ENCODE measurements around the gene PCDHGA1. TPM values are rescaled to one million over a fixed set of nuclear protein-coding genes. Genes with fewer than 3 reads are reported as not detected.

Gene PCDHGA1
- total RNA-seq, 1 experiment from 2014 or later: not detected

GRCh38 chr5:141490271-141490670, 160.0 kb downstream of the PCDHGA1 start:
- TF ChIP-seq CTCF (IDR thresholded peaks at IDR 0.05; ENCODE audit: unreplicated experiment): no peak
- DNase-seq: no peak
- no TSS peak for BruUV-seq (replicated peaks)
- Mint-ChIP-seq H3K36me3 (ENCODE audit: insufficient read depth, unreplicated experiment) (peaks cover 6% of the 10 kb centered on the region), H3K27me3 (ENCODE audit: unreplicated experiment) (no peaks in the 10 kb centered on the region), H3K9me3 (ENCODE audit: low read depth, unreplicated experiment) (peaks cover 4% of the 10 kb centered on the region), H3K4me1 (ENCODE audit: low read depth, unreplicated experiment) (no peaks in the 10 kb centered on the region), H3K4me3 (ENCODE audit: low read depth, unreplicated experiment) (no peak overlapping the region), H3K27ac (ENCODE audit: unreplicated experiment) (no peak overlapping the region)
- CTCF ChIA-PET: no interaction called here
- intact Hi-C loops (cut with micrococcal nuclease; ENCODE audit: unreplicated experiment): no loop called here

DNA sequence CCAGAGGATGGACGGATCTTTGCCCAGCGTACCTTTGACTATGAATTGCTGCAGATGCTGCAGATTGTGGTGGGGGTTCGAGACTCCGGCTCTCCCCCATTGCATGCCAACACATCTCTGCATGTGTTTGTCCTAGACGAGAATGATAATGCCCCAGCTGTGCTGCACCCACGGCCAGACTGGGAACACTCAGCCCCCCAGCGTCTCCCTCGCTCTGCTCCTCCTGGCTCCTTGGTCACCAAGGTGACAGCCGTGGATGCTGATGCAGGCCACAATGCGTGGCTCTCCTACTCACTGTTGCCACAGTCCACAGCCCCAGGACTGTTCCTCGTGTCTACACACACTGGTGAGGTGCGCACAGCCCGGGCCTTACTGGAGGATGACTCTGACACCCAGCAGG, 160.5 kb downstream of the PCDHGA1 start:
- no peak for DNase-seq
- no peaks in the 10 kb centered on the region for H3K27me3 Mint-ChIP-seq (ENCODE audit: unreplicated experiment)
- H3K4me1 Mint-ChIP-seq (ENCODE audit: low read depth, unreplicated experiment): no peaks in the 10 kb centered on the region
- H3K4me3 Mint-ChIP-seq (ENCODE audit: low read depth, unreplicated experiment): no peak overlapping the region
- intact Hi-C loops (cut with micrococcal nuclease; ENCODE audit: unreplicated experiment): no loop called here
- TF ChIP-seq CTCF (IDR thresholded peaks at IDR 0.05; ENCODE audit: unreplicated experiment): no peak
- H3K9me3 Mint-ChIP-seq (ENCODE audit: low read depth, unreplicated experiment): peaks cover 4% of the 10 kb centered on the region
- no peak overlapping the region for H3K27ac Mint-ChIP-seq (ENCODE audit: unreplicated experiment)
- peaks cover 6% of the 10 kb centered on the region for H3K36me3 Mint-ChIP-seq (ENCODE audit: insufficient read depth, unreplicated experiment)
- BruUV-seq (replicated peaks): no TSS peak
- CTCF ChIA-PET: no interaction called here

DNA sequence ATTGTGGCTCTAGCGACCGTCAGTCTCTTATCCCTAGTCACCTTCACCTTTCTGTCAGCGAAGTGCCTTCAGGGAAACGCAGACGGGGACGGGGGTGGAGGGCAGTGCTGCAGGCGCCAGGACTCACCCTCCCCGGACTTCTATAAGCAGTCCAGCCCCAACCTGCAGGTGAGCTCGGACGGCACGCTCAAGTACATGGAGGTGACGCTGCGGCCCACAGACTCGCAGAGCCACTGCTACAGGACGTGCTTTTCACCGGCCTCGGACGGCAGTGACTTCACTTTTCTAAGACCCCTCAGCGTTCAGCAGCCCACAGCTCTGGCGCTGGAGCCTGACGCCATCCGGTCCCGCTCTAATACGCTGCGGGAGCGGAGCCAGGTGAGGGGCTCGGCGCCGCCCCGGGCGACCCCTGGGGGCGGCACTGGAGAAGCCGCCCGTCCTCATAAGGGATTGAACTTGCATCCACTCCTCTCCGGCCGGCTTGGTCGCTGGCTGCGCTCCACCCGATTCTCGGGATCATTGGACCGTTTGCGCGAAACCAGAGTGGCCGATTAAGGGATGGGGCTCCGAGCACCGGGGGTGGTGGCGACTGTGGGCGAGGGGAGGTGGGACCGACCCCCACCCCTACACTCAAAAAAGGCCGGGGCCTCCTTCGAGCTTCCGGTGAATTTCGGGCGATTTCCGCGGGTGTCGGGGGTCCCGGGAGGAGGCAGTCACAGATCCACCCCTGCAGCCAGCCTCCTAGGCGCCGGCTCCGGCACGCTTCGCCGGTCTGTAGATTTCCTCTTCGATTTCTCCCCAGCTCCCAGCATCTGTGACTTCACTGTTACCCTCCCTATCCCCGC, 161.2 kb downstream of the PCDHGA1 start:
- H3K4me1 Mint-ChIP-seq (ENCODE audit: low read depth, unreplicated experiment): no peaks in the 10 kb centered on the region
- intact Hi-C loops (cut with micrococcal nuclease; ENCODE audit: unreplicated experiment): no loop called here
- H3K27me3 Mint-ChIP-seq (ENCODE audit: unreplicated experiment): no peaks in the 10 kb centered on the region
- no peak for TF ChIP-seq CTCF (IDR thresholded peaks at IDR 0.05; ENCODE audit: unreplicated experiment)
- CTCF ChIA-PET: no interaction called here
- no peak overlapping the region for H3K4me3 Mint-ChIP-seq (ENCODE audit: low read depth, unreplicated experiment)
- peaks cover 6% of the 10 kb centered on the region for H3K36me3 Mint-ChIP-seq (ENCODE audit: insufficient read depth, unreplicated experiment)
- no peak overlapping the region for H3K27ac Mint-ChIP-seq (ENCODE audit: unreplicated experiment)
- no peak for DNase-seq
- no TSS peak for BruUV-seq (replicated peaks)
- H3K9me3 Mint-ChIP-seq (ENCODE audit: low read depth, unreplicated experiment): peaks cover 4% of the 10 kb centered on the region

DNA sequence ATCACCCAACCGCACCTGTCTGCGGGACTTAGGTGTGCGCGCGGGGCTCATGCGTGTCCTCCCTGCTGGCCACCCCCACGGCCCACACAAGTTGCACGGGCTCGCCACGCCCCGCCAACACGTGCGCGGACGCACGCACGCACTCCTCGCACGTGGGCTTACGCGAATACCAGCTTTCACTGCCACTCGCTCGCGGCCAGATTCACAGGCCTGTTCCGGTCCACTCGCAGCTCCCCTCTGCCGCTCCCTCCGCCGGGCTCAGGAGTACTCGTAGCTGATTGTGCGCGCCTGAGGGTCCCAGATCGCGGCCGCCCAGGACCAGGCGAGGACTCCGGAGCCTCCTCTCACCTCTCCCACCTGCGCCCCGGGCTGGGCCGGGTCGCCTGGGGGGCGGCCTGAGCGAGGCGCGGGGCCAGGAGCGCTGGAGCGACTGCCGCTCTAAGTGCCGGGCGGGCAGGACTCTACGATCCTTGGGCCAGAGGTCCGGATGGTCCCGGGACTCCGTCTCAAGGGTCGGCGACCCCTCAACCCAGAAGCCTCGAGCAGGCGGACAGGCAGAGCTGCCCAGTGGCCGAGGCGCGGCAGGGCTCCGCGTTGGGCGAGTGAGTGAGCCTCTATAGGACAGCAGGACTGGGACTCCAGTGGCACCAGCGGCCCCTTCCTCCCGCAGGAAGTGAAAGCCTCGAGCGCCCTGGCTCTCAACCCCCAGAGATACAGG, 162.0 kb downstream of the PCDHGA1 start:
- Mint-ChIP-seq H3K4me1 (ENCODE audit: low read depth, unreplicated experiment) (no peaks in the 10 kb centered on the region), H3K4me3 (ENCODE audit: low read depth, unreplicated experiment) (no peak overlapping the region), H3K27ac (ENCODE audit: unreplicated experiment) (no peak overlapping the region), H3K9me3 (ENCODE audit: low read depth, unreplicated experiment) (peaks cover 4% of the 10 kb centered on the region), H3K27me3 (ENCODE audit: unreplicated experiment) (no peaks in the 10 kb centered on the region), H3K36me3 (ENCODE audit: insufficient read depth, unreplicated experiment) (peaks cover 6% of the 10 kb centered on the region)
- no peak for TF ChIP-seq CTCF (IDR thresholded peaks at IDR 0.05; ENCODE audit: unreplicated experiment)
- intact Hi-C loops (cut with micrococcal nuclease; ENCODE audit: unreplicated experiment): no loop called here
- no peak for DNase-seq
- no TSS peak for BruUV-seq (replicated peaks)
- CTCF ChIA-PET: no interaction called here
